Fibroblast of villous mesenchyme (primary cell): ENCODE results near the gene FXR2. TPM values are rescaled to one million over a fixed set of nuclear protein-coding genes. Genes with fewer than 3 reads are reported as not detected.
"Not testable (repeated sequence)": the region's sequence is repeated elsewhere in the genome, so short reads cannot be mapped to it uniquely, and the experiment has no call there.

ENCODE experiments used
- DNase-seq: peaks from one replicate; pipeline ENCODE4 v3.0.0-alpha.2; 2010; ENCODE audit warnings: low read depth
- H3K4me3 ChIP-seq: 2 replicates; pipeline ENCODE4 v1.5.1; 2011; ENCODE audit warnings: low read depth, mild to moderate bottlenecking, low read length
- CTCF ChIP-seq: IDR thresholded peaks from 2 replicates; pipeline ENCODE4 v1.5.1; 2012; ENCODE audit warnings: low read depth, mild to moderate bottlenecking, low read length; ENCODE audit not compliant: insufficient read depth
- total RNA-seq: library from RNA; depleted of rRNA; stranded (reverse); fragments of >200 nt; gene quantifications from 2 replicates; pipeline ENCODE4 v1.2.3, GENCODE V29; 2012

Gene FXR2
- total RNA-seq, 1 donor, result 39.7 TPM

GRCh38 chr17:7651097-7651664 is 36.5 kb upstream of the FXR2 start:
- H3K4me3 ChIP-seq, result peak overlapping the region; percentile 54

GRCh38 chr17:7650509-7651096 is 35.9 kb upstream of the FXR2 start, which contains the start of gene ATP1B2:
Gene ATP1B2, plus strand, starts transcription at chr17:7650926. Its CDS starts 593 bp downstream, at chr17:7651519.
- peak; percentile 39 for DNase-seq

More at GRCh38 chr17:7651097-7651664, 36.5 kb upstream of the FXR2 start:
- TF ChIP-seq CTCF, result no peak
- no peak for DNase-seq

GRCh38 chr17:7647018-7647417 is 32.3 kb upstream of the FXR2 start:
- no peak overlapping the region for H3K4me3 ChIP-seq
- DNase-seq, result no peak
- TF ChIP-seq CTCF, result no peak

More at GRCh38 chr17:7650509-7651096, 35.9 kb upstream of the FXR2 start, which contains the start of gene ATP1B2:
- H3K4me3 ChIP-seq, result peak within 1 kb of the TSS; percentile 54
- no peak for TF ChIP-seq CTCF

- H3K4me3 ChIP-seq, result no peak overlapping the region
- TF ChIP-seq CTCF, result no peak
- DNase-seq, result no peak
These were observed 31.8 kb upstream of the FXR2 start for GRCh38 chr17:7646457-7646856.

- DNase-seq, result no peak
These were observed 30.1 kb upstream of the FXR2 start for GRCh38 chr17:7644775-7645174.

GRCh38 chr17:7641635-7642034 is 26.9 kb upstream of the FXR2 start:
- not testable (repeated sequence) for H3K4me3 ChIP-seq, DNase-seq

More at GRCh38 chr17:7644775-7645174, 30.1 kb upstream of the FXR2 start:
- H3K4me3 ChIP-seq, result no peak overlapping the region
- no peak for TF ChIP-seq CTCF

- no peak for DNase-seq
- TF ChIP-seq CTCF, result no peak
- H3K4me3 ChIP-seq, result no peak overlapping the region
These were observed 26.1 kb upstream of the FXR2 start for GRCh38 chr17:7640783-7641182.
